HL-60 (cell line): Measurements from ENCODE around the gene HSPA12B.

Source experiments
- DNase-seq, 2 experiments: peaks; one replicate each; pipeline ENCODE4 v3.0.0-alpha.2; 2010 to 2020; ENCODE audit warnings: low read depth in 1 of 2, low spot score in 1 of 2
- H3K27ac ChIP-seq: fragments of 250-450 bp; sonication (Bioruptor Pico); replicated peaks from 2 replicates; pipeline ENCODE4 v1.5.1; 2020; ENCODE audit warnings: mild to moderate bottlenecking, moderate library complexity
- H3K27me3 ChIP-seq: fragments of 250-450 bp; sonication (Bioruptor Pico); 2 replicates; pipeline ENCODE4 v1.5.1; 2021; ENCODE audit warnings: mild to moderate bottlenecking, moderate library complexity; ENCODE audit not compliant: insufficient read depth, poor library complexity, severe bottlenecking
- H3K4me3 ChIP-seq: replicated peaks from 2 replicates; pipeline ENCODE4 v1.5.1; 2011; ENCODE audit warnings: mild to moderate bottlenecking, control low read depth, low read length; ENCODE audit not compliant: insufficient read depth
- CTCF ChIP-seq: IDR thresholded peaks from one replicate; pipeline ENCODE4 v1.5.1; 2011; ENCODE audit warnings: low read length, control low read depth, inconsistent platforms; ENCODE audit not compliant: insufficient read depth
- GABPA ChIP-seq: IDR thresholded peaks from 2 replicates; pipeline ENCODE4 v1.6.1; 2012; ENCODE audit warnings: low read depth
- POLR2AphosphoS5 ChIP-seq: IDR thresholded peaks from 2 replicates; pipeline ENCODE4 v1.6.1; 2012; ENCODE audit warnings: low read depth
- REST ChIP-seq: IDR thresholded peaks from 2 replicates; pipeline ENCODE4 v1.6.1; 2012; ENCODE audit warnings: low read depth; ENCODE audit not compliant: insufficient replicate concordance
- SPI1 ChIP-seq: IDR thresholded peaks from 2 replicates; pipeline ENCODE4 v1.6.1; 2012; ENCODE audit warnings: low read depth, mild to moderate bottlenecking, borderline replicate concordance

Gene HSPA12B

GRCh38 chr20:3729378-3729777, 3.1 kb upstream of the HSPA12B start:
- H3K27me3 ChIP-seq: peaks cover 28% of the 10 kb centered on the region
- H3K4me3 ChIP-seq: no peak overlapping the region
- no peak for TF ChIP-seq SPI1
- TF ChIP-seq GABPA: no peak
- no peak for TF ChIP-seq REST
- no peak for TF ChIP-seq POLR2AphosphoS5
- no peak for TF ChIP-seq CTCF
- no peak for DNase-seq
- H3K27ac ChIP-seq: no peak overlapping the region

- H3K27me3 ChIP-seq: peaks cover 28% of the 10 kb centered on the region
- DNase-seq: no peak
- no peak overlapping the region for H3K4me3 ChIP-seq
- TF ChIP-seq CTCF: no peak
- no peak for TF ChIP-seq POLR2AphosphoS5
- no peak for TF ChIP-seq GABPA
- no peak for TF ChIP-seq REST
- no peak overlapping the region for H3K27ac ChIP-seq
Observed at GRCh38 chr20:3729811-3730540, 2.5 kb upstream of the HSPA12B start.

GRCh38 chr20:3730803-3731672, 1.4 kb upstream of the HSPA12B start:
- no peak overlapping the region for H3K4me3 ChIP-seq
- DNase-seq: no peak
- H3K27ac ChIP-seq: no peak overlapping the region
- TF ChIP-seq POLR2AphosphoS5 (no peak), CTCF (no peak), SPI1 (no peak), REST (no peak), GABPA (no peak)
- peaks cover 29% of the 10 kb centered on the region for H3K27me3 ChIP-seq
